22Rv1 (cell line): Measurements from ENCODE around the gene ABCD1.
"Not testable (repeated sequence)": the region's sequence is repeated elsewhere in the genome, so short reads cannot be mapped to it uniquely, and the experiment has no call there.

Experiments
- H3K27ac ChIP-seq: fragments of 450-650 bp; 2 replicates; pipeline ENCODE4 v1.5.1; 2017
- CTCF ChIP-seq: fragments of 450-650 bp; IDR thresholded peaks from 2 replicates; pipeline ENCODE4 v1.5.1; 2017; ENCODE audit warnings: mild to moderate bottlenecking
- ZFX ChIP-seq: fragments of 450-650 bp; IDR thresholded peaks from 2 replicates; pipeline ENCODE4 v1.6.1; 2017; ENCODE audit warnings: antibody characterized with exemption, borderline replicate concordance

Gene ABCD1

GRCh38 chrX:153724252-153725038, at the start of gene ABCD1, which contains the start of gene BCAP31:
Gene ABCD1 (plus strand): TSS chrX:153724856. CDS start chrX:153725267, 411 bp downstream.
Gene BCAP31 (minus strand): TSS chrX:153724387. CDS start chrX:153723244, 1,143 bp downstream.
- TF ChIP-seq ZFX: no peak
- peak within 1 kb of the TSS; percentile 82 for H3K27ac ChIP-seq

GRCh38 chrX:153681175-153681574, 43.5 kb upstream of the ABCD1 start:
- TF ChIP-seq ZFX (no peak), CTCF (no peak)
- no peak overlapping the region for H3K27ac ChIP-seq

- not testable (repeated sequence) for H3K27ac ChIP-seq
Observed at GRCh38 chrX:153683486-153683885, 41.2 kb upstream of the ABCD1 start.

- H3K27ac ChIP-seq: no peak overlapping the region
- TF ChIP-seq CTCF: no peak
- no peak for TF ChIP-seq ZFX
Observed at GRCh38 chrX:153684467-153685155, 40.0 kb upstream of the ABCD1 start.

GRCh38 chrX:153685156-153685536, 39.5 kb upstream of the ABCD1 start:
- TF ChIP-seq CTCF: no peak
- no peak for TF ChIP-seq ZFX
- H3K27ac ChIP-seq: no peak overlapping the region

- no peak for TF ChIP-seq CTCF
- TF ChIP-seq ZFX: no peak
- no peak overlapping the region for H3K27ac ChIP-seq
Observed at GRCh38 chrX:153685751-153686696, 38.6 kb upstream of the ABCD1 start.

- TF ChIP-seq ZFX: no peak
- no peak for TF ChIP-seq CTCF
- no peak overlapping the region for H3K27ac ChIP-seq
Observed at GRCh38 chrX:153686711-153687110, 37.9 kb upstream of the ABCD1 start.
